GM23338 (cell line): ENCODE results near the gene RCOR3. TPM values are rescaled to one million over a fixed set of nuclear protein-coding genes. Genes with fewer than 3 reads are reported as not detected.
A peak's percentile ranks its signal among the peaks of the same experiment; 100 is the strongest.

Experiments
- ATAC-seq: fragments of 200-7000 bp; cut with Tn5 transposase; 3 replicates; pipeline ENCODE4 v1.9.1; 2020
- DNase-seq: peaks from one replicate; pipeline ENCODE4 v3.0.0-alpha.2; 2015; ENCODE audit warnings: low spot score
- H2AFZ ChIP-seq: fragments of 200-600 bp; sonication (generic); 2 replicates; pipeline ENCODE4 v1.8.0; 2016; ENCODE audit warnings: antibody characterized with exemption, mild to moderate bottlenecking, moderate library complexity
- H3F3A ChIP-seq: fragments of 200-600 bp; sonication (generic); replicated peaks from 2 replicates; pipeline ENCODE4 v1.8.0; 2017; ENCODE audit warnings: antibody characterized with exemption, mixed run types, low read depth
- H3K27ac ChIP-seq: fragments of 200-600 bp; sonication (generic); 2 replicates; pipeline ENCODE4 v1.6.1; 2016; ENCODE audit warnings: low read depth
- H3K27me3 ChIP-seq: fragments of 200-600 bp; sonication (generic); 2 replicates; pipeline ENCODE4 v1.8.0; 2016; ENCODE audit warnings: mild to moderate bottlenecking, mixed run types, moderate library complexity; ENCODE audit not compliant: insufficient read depth
- H3K36me3 ChIP-seq: fragments of 200-600 bp; sonication (generic); 2 replicates; pipeline ENCODE4 v1.8.0; 2016; ENCODE audit warnings: mild to moderate bottlenecking; ENCODE audit not compliant: insufficient read depth
- H3K4me1 ChIP-seq: fragments of 200-600 bp; sonication (generic); 2 replicates; pipeline ENCODE4 v1.8.0; 2016; ENCODE audit warnings: mild to moderate bottlenecking, moderate library complexity; ENCODE audit not compliant: insufficient read depth
- H3K4me2 ChIP-seq: fragments of 200-600 bp; sonication (generic); 2 replicates; pipeline ENCODE4 v1.7.1; 2017; ENCODE audit warnings: mixed run types
- H3K4me3 ChIP-seq: fragments of 200-600 bp; sonication (generic); 2 replicates; pipeline ENCODE4 v1.6.1; 2016; ENCODE audit warnings: mixed run types
- H3K79me2 ChIP-seq: fragments of 200-600 bp; sonication (generic); replicated peaks from 2 replicates; pipeline ENCODE4 v1.8.0; 2017; ENCODE audit warnings: mild to moderate bottlenecking; ENCODE audit not compliant: insufficient read depth
- H3K9me2 ChIP-seq: fragments of 200-600 bp; sonication (generic); 2 replicates; pipeline ENCODE4 v1.8.0; 2017; ENCODE audit not compliant: insufficient read depth
- H4K20me1 ChIP-seq: fragments of 200-600 bp; sonication (generic); replicated peaks from 2 replicates; pipeline ENCODE4 v1.8.0; 2017; ENCODE audit warnings: mild to moderate bottlenecking; ENCODE audit not compliant: insufficient read depth
- H3K27ac Mint-ChIP-seq: 2 replicates; pipeline ENCODE4 v1.8.0; 2020; ENCODE audit warnings: inconsistent platforms, mild to moderate bottlenecking, moderate library complexity, mixed read lengths
- H3K27me3 Mint-ChIP-seq: 3 replicates; pipeline ENCODE4 v1.8.0; 2022; ENCODE audit warnings: low read depth, mild to moderate bottlenecking, moderate library complexity, mixed read lengths, inconsistent platforms; ENCODE audit not compliant: insufficient read depth, poor library complexity
- H3K36me3 Mint-ChIP-seq: 3 replicates; pipeline ENCODE4 v1.8.0; 2021; ENCODE audit warnings: low read depth, mild to moderate bottlenecking, inconsistent platforms, moderate library complexity, mixed read lengths
- H3K4me1 Mint-ChIP-seq: 3 replicates; pipeline ENCODE4 v1.8.0; 2020; ENCODE audit warnings: mild to moderate bottlenecking, inconsistent platforms, mixed read lengths
- H3K4me3 Mint-ChIP-seq: 3 replicates; pipeline ENCODE4 v1.8.0; 2021; ENCODE audit warnings: moderate library complexity, mild to moderate bottlenecking, inconsistent platforms, mixed read lengths
- H3K9me3 Mint-ChIP-seq: 3 replicates; pipeline ENCODE4 v1.8.0; 2020; ENCODE audit warnings: moderate library complexity, mild to moderate bottlenecking, inconsistent platforms, mixed read lengths
- CREB1 ChIP-seq: fragments of 250-450 bp; sonication (Bioruptor Pico); IDR thresholded peaks from 2 replicates; pipeline ENCODE4 v1.5.0; 2020; ENCODE audit warnings: low read depth, mild to moderate bottlenecking, moderate library complexity
- JUNB ChIP-seq: IDR thresholded peaks from one replicate; pipeline ENCODE4 v1.6.1; 2016; ENCODE audit warnings: antibody characterized with exemption; ENCODE audit not compliant: unreplicated experiment
- POLR2AphosphoS5 ChIP-seq: IDR thresholded peaks from 2 replicates; pipeline ENCODE4 v1.6.1; 2016; ENCODE audit warnings: antibody characterized with exemption, low read depth
- polyA plus RNA-seq: library from polyadenylated mRNA; unstranded; fragments of >200 nt; fragmentation: Nextera tagmentation; extraction: Ambion mirVana; gene quantifications from 2 replicates; pipeline ENCODE4 v1.2.1, GENCODE V29; 2016
- total RNA-seq: library from RNA; depleted of rRNA; stranded (reverse); fragments of >200 nt; shearing (Covaris generic); gene quantifications from 2 replicates; pipeline ENCODE4 v1.2.3, GENCODE V29; 2014
- TF ChIP-seq, protein P1 (sequence below): IDR thresholded peaks from one replicate; pipeline ENCODE4 v1.6.1; 2018; ENCODE audit warnings: antibody characterized with exemption; ENCODE audit not compliant: unreplicated experiment
- TF ChIP-seq, protein P2 (sequence below), 2 experiments: fragments of 200-600 bp in 1 of 2; sonication (generic) in 1 of 2; conservative IDR thresholded peaks; 2 replicates each; pipeline versions ENCODE4 v1.5.1 to v1.6.1; 2016 to 2017; ENCODE audit warnings: antibody characterized with exemption in 2 of 2, low read depth in 2 of 2, mild to moderate bottlenecking in 2 of 2, moderate library complexity in 1 of 2

The RCOR3 gene
- total and polyA plus RNA-seq, 2 experiments from 2014 or later, result 19.4 to 26.2 TPM

DNA sequence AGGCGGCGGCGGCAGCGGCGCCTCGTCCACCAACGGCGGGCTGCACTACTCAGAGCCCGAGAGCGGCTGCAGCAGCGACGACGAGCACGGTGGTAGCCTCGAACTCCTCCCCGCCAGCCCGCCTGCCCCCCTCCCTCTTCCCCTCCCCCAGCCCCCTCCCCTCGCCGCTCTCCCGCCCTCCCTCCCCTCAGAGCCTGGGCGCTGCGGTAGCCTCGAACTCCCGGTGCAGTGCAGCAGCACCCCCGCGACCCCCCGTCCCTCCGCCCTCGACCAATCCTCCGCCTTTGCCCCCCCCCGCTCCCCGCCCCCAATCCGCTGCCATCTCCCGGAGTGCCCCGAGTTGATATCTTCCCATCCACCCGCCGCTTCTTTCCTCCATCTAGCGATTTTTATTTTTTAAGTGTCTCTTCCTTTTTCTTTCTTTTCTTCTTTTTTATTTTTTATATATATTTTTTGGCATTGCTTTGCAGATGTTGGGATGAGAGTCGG is 516 bp downstream of the RCOR3 start (continued):
- TF ChIP-seq, protein P1, sequence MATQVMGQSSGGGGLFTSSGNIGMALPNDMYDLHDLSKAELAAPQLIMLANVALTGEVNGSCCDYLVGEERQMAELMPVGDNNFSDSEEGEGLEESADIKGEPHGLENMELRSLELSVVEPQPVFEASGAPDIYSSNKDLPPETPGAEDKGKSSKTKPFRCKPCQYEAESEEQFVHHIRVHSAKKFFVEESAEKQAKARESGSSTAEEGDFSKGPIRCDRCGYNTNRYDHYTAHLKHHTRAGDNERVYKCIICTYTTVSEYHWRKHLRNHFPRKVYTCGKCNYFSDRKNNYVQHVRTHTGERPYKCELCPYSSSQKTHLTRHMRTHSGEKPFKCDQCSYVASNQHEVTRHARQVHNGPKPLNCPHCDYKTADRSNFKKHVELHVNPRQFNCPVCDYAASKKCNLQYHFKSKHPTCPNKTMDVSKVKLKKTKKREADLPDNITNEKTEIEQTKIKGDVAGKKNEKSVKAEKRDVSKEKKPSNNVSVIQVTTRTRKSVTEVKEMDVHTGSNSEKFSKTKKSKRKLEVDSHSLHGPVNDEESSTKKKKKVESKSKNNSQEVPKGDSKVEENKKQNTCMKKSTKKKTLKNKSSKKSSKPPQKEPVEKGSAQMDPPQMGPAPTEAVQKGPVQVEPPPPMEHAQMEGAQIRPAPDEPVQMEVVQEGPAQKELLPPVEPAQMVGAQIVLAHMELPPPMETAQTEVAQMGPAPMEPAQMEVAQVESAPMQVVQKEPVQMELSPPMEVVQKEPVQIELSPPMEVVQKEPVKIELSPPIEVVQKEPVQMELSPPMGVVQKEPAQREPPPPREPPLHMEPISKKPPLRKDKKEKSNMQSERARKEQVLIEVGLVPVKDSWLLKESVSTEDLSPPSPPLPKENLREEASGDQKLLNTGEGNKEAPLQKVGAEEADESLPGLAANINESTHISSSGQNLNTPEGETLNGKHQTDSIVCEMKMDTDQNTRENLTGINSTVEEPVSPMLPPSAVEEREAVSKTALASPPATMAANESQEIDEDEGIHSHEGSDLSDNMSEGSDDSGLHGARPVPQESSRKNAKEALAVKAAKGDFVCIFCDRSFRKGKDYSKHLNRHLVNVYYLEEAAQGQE, result no peak
- no peak; the same call in none of the 2 replicates for TF ChIP-seq POLR2AphosphoS5
- TF ChIP-seq CREB1, result no peak
- no peak for TF ChIP-seq JUNB
- TF ChIP-seq, protein P2, sequence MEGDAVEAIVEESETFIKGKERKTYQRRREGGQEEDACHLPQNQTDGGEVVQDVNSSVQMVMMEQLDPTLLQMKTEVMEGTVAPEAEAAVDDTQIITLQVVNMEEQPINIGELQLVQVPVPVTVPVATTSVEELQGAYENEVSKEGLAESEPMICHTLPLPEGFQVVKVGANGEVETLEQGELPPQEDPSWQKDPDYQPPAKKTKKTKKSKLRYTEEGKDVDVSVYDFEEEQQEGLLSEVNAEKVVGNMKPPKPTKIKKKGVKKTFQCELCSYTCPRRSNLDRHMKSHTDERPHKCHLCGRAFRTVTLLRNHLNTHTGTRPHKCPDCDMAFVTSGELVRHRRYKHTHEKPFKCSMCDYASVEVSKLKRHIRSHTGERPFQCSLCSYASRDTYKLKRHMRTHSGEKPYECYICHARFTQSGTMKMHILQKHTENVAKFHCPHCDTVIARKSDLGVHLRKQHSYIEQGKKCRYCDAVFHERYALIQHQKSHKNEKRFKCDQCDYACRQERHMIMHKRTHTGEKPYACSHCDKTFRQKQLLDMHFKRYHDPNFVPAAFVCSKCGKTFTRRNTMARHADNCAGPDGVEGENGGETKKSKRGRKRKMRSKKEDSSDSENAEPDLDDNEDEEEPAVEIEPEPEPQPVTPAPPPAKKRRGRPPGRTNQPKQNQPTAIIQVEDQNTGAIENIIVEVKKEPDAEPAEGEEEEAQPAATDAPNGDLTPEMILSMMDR (conservative IDR thresholded peaks at IDR 0.05; ENCODE audit: low read depth in 2 of 2), result no peak

DNA sequence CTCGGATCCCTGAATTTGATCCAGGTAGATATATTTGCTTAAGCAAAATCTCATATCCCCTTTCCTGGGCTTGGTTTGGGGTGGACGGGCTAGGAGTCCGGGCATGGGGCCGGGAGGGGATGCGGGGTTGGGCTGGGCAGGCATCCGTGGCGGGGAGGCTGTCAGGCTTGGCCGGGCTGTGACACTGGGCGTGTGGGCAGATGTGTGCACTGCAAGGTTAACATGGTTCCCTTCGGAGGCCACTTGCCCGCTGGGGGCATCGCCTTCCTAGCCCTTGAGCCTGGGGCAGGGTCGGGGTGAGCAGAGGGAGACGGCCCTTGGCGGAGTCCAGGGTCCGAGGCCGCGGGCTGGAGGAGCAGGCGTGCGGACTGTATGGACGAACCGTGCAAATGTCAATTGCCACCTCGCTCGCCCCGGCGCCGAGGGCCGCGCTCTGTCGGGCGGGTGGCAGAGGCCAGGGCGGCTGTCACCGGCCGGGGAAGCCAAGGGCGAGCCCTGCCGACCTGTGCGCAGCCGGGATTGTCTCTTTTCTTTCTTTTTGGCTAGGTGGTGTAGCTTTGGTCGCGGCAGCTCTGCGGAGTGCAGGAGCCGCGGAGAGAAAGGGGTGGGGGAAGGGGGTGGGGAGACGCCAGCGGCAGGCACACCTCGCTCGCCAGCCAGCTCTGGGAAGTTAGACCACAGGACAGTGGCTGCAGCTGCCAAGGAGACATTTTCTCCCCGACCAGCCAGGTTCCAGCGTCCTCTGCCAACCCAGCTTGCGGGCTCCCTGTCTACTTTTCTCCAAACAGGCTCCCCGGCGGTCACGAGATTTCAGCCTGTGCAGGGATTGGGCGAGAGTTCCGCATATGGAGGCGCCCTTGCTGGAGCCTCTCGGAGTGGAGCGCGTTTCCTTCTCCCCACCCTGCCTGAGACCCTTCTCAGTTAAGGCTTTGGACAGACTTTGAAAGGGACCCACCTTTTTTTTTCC is 1.3 kb downstream of the RCOR3 start:
- H4K20me1 ChIP-seq, result peaks cover 4% of the 10 kb centered on the region; the same call in 1 of the 2 replicates
- Mint-ChIP-seq H3K27ac (peak overlapping the region; percentile 74), H3K4me1 (peaks cover 22% of the 10 kb centered on the region)

More for the DNA sequence above, 1.3 kb downstream of the RCOR3 start:
- Histone ChIP-seq H3K79me2 (peaks cover 43% of the 10 kb centered on the region), H3K4me3 (peak overlapping the region; percentile 80), H2AFZ (no peak overlapping the region), H3K36me3 (no peaks in the 10 kb centered on the region; the same call in 1 of the 2 replicates), H3K9me2 (no peaks in the 10 kb centered on the region), H3K4me1 (peaks cover 12% of the 10 kb centered on the region), H3F3A (peaks cover 13% of the 10 kb centered on the region), H3K27ac (peak overlapping the region; percentile 42; the same call in 1 of the 2 replicates), H3K4me2 (peak overlapping the region; percentile 89), H3K27me3 (no peaks in the 10 kb centered on the region)
- Mint-ChIP-seq H3K9me3 (no peaks in the 10 kb centered on the region), H3K27me3 (peaks cover 21% of the 10 kb centered on the region), H3K4me3 (peak overlapping the region; percentile 76), H3K36me3 (peaks cover 23% of the 10 kb centered on the region; the same call in 2 of the 3 replicates)
- ATAC-seq, result peak; percentile 49
- TF ChIP-seq POLR2AphosphoS5 (peak; percentile 42), CREB1 (no peak)
- DNase-seq, result peak; percentile 83
